H1 (cell line): ENCODE data around the gene RNF157. TPM values are rescaled to one million over a fixed set of nuclear protein-coding genes. Genes with fewer than 3 reads are reported as not detected.

Experiments
- microRNA-seq, 2 experiments: library from miRNA; unstranded; fragments of <30 nt; microRNA quantifications; one replicate each; pipeline versions ENCODE4 to v1.2.0, GENCODE V29; 2016 to 2020; ENCODE audit warnings: borderline microRNAs expressed in 2 of 2, borderline number of aligned reads in 2 of 2, borderline replicate concordance in 1 of 2
- polyA plus RNA-seq, 7 experiments: library from polyadenylated mRNA; depleted of rRNA in 3 of 7; stranded (reverse) in 5 of 7; unstranded in 2 of 7; fragments of >200 nt in 5 of 7; fragments of 200-250 nt in 2 of 7; gene quantifications; 1 replicate in 5 of 7; 2 replicates in 1 of 7; 4 replicates in 1 of 7; pipeline versions ENCODE4 v1.2.1 to v1.2.3, GENCODE V29; 2011 to 2013; ENCODE audit warnings: missing spikeins in 2 of 7, mixed read lengths in 2 of 7
- small RNA-seq: library from polyadenylated mRNA; stranded (forward); fragments of <200 nt; extraction: miRNeasy Mini kit (QIAGEN cat#:217004); gene quantifications from one replicate; pipeline ENCODE3, GENCODE V24; 2013; ENCODE audit not compliant: insufficient read depth
- total RNA-seq: library from RNA; stranded (reverse); fragmentation: NEBNext Ultra II Directional; extraction: Animal tissue kit (Norgen Biotek cat#: 25700); gene quantifications from 2 replicates; pipeline ENCODE4 v1.2.1, GENCODE V29; 2021

Gene RNF157
- total and polyA plus RNA-seq, 2 of the 8 experiments (the other 6 are each of a cell fraction or from before 2014, with no cell fraction given): 13.4 to 16.7 TPM

Small RNA genes lying within 50 kb of the gene (microRNA-seq; reads per million reads assigned to microRNA genes)
- 0.81 to 0.92 reads per million in 2 experiments for gene MIR6868

Small RNA genes lying within 50 kb of the gene (small RNA-seq; reads per million reads assigned to genes)
- gene ATP5MGP6: not detected
- gene MIR6868: 3.1 reads per million, percentile 39 among the genes with 10 or more reads in this experiment

Other genes with a start within 250 kb of the RNF157 start
- gene CDK3, start 239.6 kb downstream of the RNF157 start, total RNA-seq: 7.4 and 10.0 TPM in 2 replicates
- 14.6 and 20.1 TPM in 2 replicates for gene CDK3, start 239.6 kb downstream of the RNF157 start, polyA plus RNA-seq (2011; rRNA removed)
- 0.75 and 0.99 TPM in 2 replicates for gene EVPL, start 213.2 kb downstream of the RNF157 start, total RNA-seq
- gene EVPL, start 213.2 kb downstream of the RNF157 start, polyA plus RNA-seq (2011; rRNA removed): 0.20 and 0.35 TPM in 2 replicates
- 83.5 and 84.6 TPM in 2 replicates for gene SRP68, start 168.0 kb downstream of the RNF157 start, total RNA-seq
- gene SRP68, start 168.0 kb downstream of the RNF157 start, polyA plus RNA-seq (2011; rRNA removed): 50.0 and 57.7 TPM in 2 replicates
- gene GALR2, start 165.7 kb downstream of the RNF157 start, total RNA-seq: 0.86 and 1.0 TPM in 2 replicates
- gene GALR2, start 165.7 kb downstream of the RNF157 start, polyA plus RNA-seq (2011; rRNA removed): 2.2 and 2.5 TPM in 2 replicates
- 0.26 TPM in 1 of 2 replicates, not detected in the other for gene ZACN, start 161.3 kb downstream of the RNF157 start, total RNA-seq
- gene ZACN, start 161.3 kb downstream of the RNF157 start, polyA plus RNA-seq (2011; rRNA removed): not detected in 2 replicates
- gene EXOC7, start 136.7 kb downstream of the RNF157 start, total RNA-seq: 92.6 and 95.3 TPM in 2 replicates
- 77.1 and 83.3 TPM in 2 replicates for gene EXOC7, start 136.7 kb downstream of the RNF157 start, polyA plus RNA-seq (2011; rRNA removed)
- 4.9 and 5.4 TPM in 2 replicates for gene FOXJ1, start 99.2 kb downstream of the RNF157 start, total RNA-seq
- 4.6 and 4.7 TPM in 2 replicates for gene FOXJ1, start 99.2 kb downstream of the RNF157 start, polyA plus RNA-seq (2011; rRNA removed)
- 22.6 and 25.6 TPM in 2 replicates for gene UBALD2, start 24.9 kb upstream of the RNF157 start, total RNA-seq
- 17.8 and 26.8 TPM in 2 replicates for gene UBALD2, start 24.9 kb upstream of the RNF157 start, polyA plus RNA-seq (2011; rRNA removed)
- 2.8 and 3.2 TPM in 2 replicates for gene QRICH2, start 67.8 kb upstream of the RNF157 start, total RNA-seq
- 3.8 and 4.9 TPM in 2 replicates for gene QRICH2, start 67.8 kb upstream of the RNF157 start, polyA plus RNA-seq (2011; rRNA removed)
- gene PRPSAP1, start 113.4 kb upstream of the RNF157 start, total RNA-seq: 42.8 and 54.2 TPM in 2 replicates
- 32.0 and 42.5 TPM in 2 replicates for gene PRPSAP1, start 113.4 kb upstream of the RNF157 start, polyA plus RNA-seq (2011; rRNA removed)
- gene SPHK1, start 144.1 kb upstream of the RNF157 start, total RNA-seq: 2.4 and 2.6 TPM in 2 replicates
- gene SPHK1, start 144.1 kb upstream of the RNF157 start, polyA plus RNA-seq (2011; rRNA removed): 2.4 and 4.6 TPM in 2 replicates
- gene UBE2O, start 212.7 kb upstream of the RNF157 start, total RNA-seq: 63.0 and 65.6 TPM in 2 replicates
- gene UBE2O, start 212.7 kb upstream of the RNF157 start, polyA plus RNA-seq (2011; rRNA removed): 24.4 and 34.1 TPM in 2 replicates
- gene AANAT, start 227.1 kb upstream of the RNF157 start, total RNA-seq: not detected in 2 replicates
- gene AANAT, start 227.1 kb upstream of the RNF157 start, polyA plus RNA-seq (2011; rRNA removed): 0.53 and 1.1 TPM in 2 replicates